Peyer's patch (tissue), 4 donors: ENCODE data around the gene APOA4.

Experiments
- CTCF ChIP-seq, 6 experiments: fragments of 450-650 bp in 4 of 6; fragments of 200-600 bp in 2 of 6; sonication (generic) in 1 of 6; IDR thresholded peaks; one replicate each; pipeline ENCODE4 v1.5.1; 2017 to 2019; ENCODE audit warnings: antibody characterized with exemption in 6 of 6, mild to moderate bottlenecking in 3 of 6, moderate library complexity in 1 of 6
- POLR2A ChIP-seq, 2 donors: fragments of 450-650 bp; IDR thresholded peaks; one replicate each; pipeline ENCODE4 v1.5.1; 2017; ENCODE audit warnings: antibody characterized with exemption in 2 of 2, mild to moderate bottlenecking in 2 of 2, moderate library complexity in 2 of 2

- no peak for TF ChIP-seq CTCF (IDR thresholded peaks at IDR 0.05)
- no peak for TF ChIP-seq POLR2A (IDR thresholded peaks at IDR 0.05)
Observed at GRCh38 chr11:116790167-116791001, 32.7 kb downstream of the APOA4 start.
